Spinal cord (tissue), 10 donors: Measurements from ENCODE around the gene RBM15B. TPM values are rescaled to one million over a fixed set of nuclear protein-coding genes. Genes with fewer than 3 reads are reported as not detected.
"Not testable (repeated sequence)": the region's sequence is repeated elsewhere in the genome, so short reads cannot be mapped to it uniquely, and the experiment has no call there.

Experiments
- DNase-seq, 6 donors: peaks; one replicate each; pipeline versions ENCODE4 v3.0.0 to v3.0.0-alpha.2; 2013 to 2015; ENCODE audit warnings: low spot score in 6 of 6, low read depth in 4 of 6
- H3K27ac ChIP-seq: one replicate; pipeline ENCODE4 v1.5.1; 2013; ENCODE audit warnings: low read depth, low read length, control low read depth
- H3K27me3 ChIP-seq: one replicate; pipeline ENCODE4 v1.6.1; 2013; ENCODE audit warnings: low read length; ENCODE audit not compliant: control insufficient read depth, insufficient read depth
- H3K36me3 ChIP-seq: one replicate; pipeline ENCODE4 v1.6.1; 2013; ENCODE audit warnings: low read length; ENCODE audit not compliant: control insufficient read depth, insufficient read depth
- H3K4me1 ChIP-seq: one replicate; pipeline ENCODE4 v1.6.1; 2013; ENCODE audit warnings: low read length; ENCODE audit not compliant: control insufficient read depth, insufficient read depth
- H3K4me3 ChIP-seq: one replicate; pipeline ENCODE4 v1.5.1; 2013; ENCODE audit warnings: low read depth, low read length, control low read depth
- H3K9me3 ChIP-seq: one replicate; pipeline ENCODE4 v1.6.1; 2013; ENCODE audit warnings: low read length; ENCODE audit not compliant: control insufficient read depth, insufficient read depth
- WGBS: methylation state at CpG from one replicate; pipeline ENCODE4 v1.1.5; 2013; ENCODE audit warnings: missing lambda C conversion rate; ENCODE audit not compliant: insufficient coverage; 5-methylcytosine and 5-hydroxymethylcytosine counted together
- polyA plus RNA-seq, 2 donors: library from polyadenylated mRNA; unstranded; fragments of 120-200 nt; gene quantifications; one replicate each; pipeline ENCODE4 v1.2.1, GENCODE V29; 2013; ENCODE audit not compliant: insufficient read length in 2 of 2
- total RNA-seq, 2 donors: library from RNA; depleted of rRNA in 1 of 2; stranded (reverse); fragments of 120-200 nt in 1 of 2; fragments of >200 nt in 1 of 2; gene quantifications; one replicate each; pipeline versions ENCODE4 v1.2.3 to v1.2.4, GENCODE V29; 2013 to 2014
- donor health status: healthy.

Gene RBM15B
- total and polyA plus RNA-seq, 4 donors: 13.5 to 33.5 (median 25.4) TPM

DNA sequence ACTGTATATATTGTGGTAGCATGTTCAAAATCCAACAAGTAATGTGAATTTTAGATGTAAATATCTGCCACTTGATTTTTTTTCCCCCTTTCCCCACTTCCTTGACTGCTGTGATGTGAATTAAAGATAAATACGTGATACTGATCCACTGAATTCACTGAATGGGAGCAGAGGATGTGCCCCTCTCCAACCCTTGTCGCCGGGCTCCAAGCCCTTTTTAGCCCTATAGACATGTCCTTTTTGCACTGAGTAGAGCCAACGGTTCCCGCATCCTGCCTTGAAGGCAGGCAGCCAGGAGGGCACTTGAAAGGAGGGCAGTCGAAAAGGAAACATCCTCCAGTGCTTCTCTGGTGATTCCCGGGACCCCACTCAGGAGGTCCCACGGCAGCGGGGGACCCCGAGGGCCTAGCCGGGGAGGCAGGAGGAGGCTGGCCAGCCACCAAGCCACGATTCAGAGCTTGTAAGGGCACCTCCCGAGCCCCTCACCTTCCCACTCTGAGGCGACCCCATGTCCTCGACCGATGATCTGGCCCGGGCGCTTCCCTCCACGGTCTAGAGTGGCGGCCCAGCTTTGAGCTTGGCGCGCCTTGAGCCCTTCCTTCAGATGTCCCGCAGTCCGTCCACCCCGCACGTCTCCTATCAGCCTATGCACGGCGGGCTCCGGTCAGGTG, 6.9 kb upstream of the RBM15B start:
- Histone ChIP-seq H3K27ac (peak overlapping the region; percentile 95), H3K4me1 (peaks cover 26% of the 10 kb centered on the region), H3K9me3 (no peaks in the 10 kb centered on the region), H3K36me3 (peaks cover 45% of the 10 kb centered on the region), H3K27me3 (no peaks in the 10 kb centered on the region), H3K4me3 (peak overlapping the region; percentile 92)
- no peak for DNase-seq
- 0% methylated on average over 28 of the region's 29 CpGs for WGBS

DNA sequence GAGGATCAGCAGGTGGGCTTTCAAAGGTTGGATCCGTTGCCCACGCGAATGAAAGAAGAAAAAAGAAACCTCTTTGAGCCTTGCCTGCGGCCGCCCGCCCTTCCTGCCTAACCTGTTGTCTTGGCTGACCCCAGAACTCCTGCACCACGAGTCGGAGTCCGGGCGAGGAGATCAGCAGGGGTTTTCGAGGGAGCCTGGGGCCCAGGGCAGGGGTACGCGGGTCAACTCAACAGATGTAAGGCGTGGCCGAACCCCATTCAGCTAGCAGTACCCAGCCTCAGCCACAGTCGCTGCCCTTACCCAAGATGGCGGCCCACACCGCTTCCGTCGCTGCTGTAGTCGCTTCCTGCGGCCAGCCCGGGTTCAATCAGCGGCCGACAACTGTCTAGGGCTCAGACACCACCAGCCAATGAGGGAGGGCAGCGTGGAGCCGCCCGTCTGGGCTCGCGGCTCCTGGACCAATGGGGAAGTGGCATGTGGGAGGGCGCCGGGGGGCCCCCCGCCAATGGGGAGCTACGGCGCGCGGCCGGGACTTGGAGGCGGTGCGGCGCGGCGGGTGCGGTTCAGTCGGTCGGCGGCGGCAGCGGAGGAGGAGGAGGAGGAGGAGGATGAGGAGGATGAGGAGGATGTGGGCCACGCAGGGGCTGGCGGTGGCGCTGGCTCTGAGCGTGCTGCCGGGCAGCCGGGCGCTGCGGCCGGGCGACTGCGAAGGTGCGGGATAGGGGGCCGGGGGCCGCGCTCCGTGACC, 6.2 kb upstream of the RBM15B start, which contains the start of gene MANF:
TSS of gene MANF (plus strand) at position 566 of the 748 bp plus-strand sequence. CDS start at position 618, 52 bp downstream.
- peaks cover 26% of the 10 kb centered on the region for H3K4me1 ChIP-seq
- peak within 1 kb of the TSS; percentile 95 for H3K27ac ChIP-seq
- no peaks in the 10 kb centered on the region for H3K27me3 ChIP-seq
- peak; percentile 85 to 99 (median 96) for DNase-seq
- WGBS: 0% methylated on average over 61 of the region's 65 CpGs
- peaks cover 42% of the 10 kb centered on the region for H3K36me3 ChIP-seq
- H3K4me3 ChIP-seq: peak within 1 kb of the TSS; percentile 92
- H3K9me3 ChIP-seq: no peaks in the 10 kb centered on the region

DNA sequence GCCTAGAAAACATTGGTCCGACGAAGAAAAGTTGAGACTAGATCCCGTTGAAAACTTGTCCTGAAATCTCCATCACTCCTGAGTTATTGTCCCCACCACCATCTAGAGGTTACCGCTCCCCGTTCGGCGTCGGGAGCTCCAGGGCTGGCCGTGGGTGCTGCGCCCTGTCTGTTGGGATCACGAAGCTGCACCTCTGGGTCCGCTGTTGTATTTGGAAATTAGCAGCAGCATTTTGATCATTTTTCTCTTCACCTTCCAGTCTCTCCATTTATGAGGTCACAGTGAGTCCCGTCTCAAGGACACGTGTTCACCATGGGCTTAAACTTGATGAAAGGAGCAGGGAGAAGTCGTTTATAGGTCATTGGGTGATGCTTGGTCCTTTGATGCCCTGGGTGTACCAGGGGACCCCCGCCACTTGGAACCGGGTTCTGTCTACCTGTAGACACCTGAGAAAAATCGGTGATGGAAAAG, 5.4 kb upstream of the RBM15B start:
- Histone ChIP-seq H3K27me3 (no peaks in the 10 kb centered on the region), H3K36me3 (peaks cover 40% of the 10 kb centered on the region), H3K27ac (peak overlapping the region; percentile 44), H3K9me3 (no peaks in the 10 kb centered on the region), H3K4me3 (peak overlapping the region; percentile 72), H3K4me1 (peaks cover 34% of the 10 kb centered on the region)
- 2% methylated on average over 13 of the region's 18 CpGs for WGBS
- peak in 1 of 6 donors; percentile 33 for DNase-seq

DNA sequence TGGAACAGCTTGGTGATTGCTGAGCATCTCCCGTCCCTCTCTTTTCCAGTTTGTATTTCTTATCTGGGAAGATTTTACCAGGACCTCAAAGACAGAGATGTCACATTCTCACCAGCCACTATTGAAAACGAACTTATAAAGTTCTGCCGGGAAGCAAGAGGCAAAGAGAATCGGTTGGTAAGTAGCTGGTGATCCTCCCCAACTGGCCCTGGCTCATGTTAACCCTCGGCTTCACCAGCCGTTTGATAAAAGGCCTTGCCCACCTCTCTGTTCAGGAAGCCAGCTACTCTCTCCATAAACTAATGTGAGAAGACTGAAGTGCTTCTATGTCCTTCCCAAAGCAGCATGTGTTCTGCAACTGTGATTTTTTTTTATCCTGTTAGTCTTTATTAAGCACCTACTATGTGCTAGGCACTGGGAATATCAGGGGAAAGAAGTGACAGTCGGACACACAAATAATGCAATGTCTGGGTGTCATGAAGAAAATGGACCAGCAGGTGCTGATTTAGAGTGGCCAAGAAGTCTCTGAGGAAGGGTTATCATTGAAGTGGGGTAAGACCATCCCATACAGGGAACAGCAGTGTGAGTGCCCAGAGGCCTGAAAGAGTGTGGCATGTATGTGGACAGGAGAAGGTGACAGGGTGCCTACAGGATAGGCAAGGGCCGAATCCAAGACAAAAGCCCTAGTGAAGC, 4.8 kb upstream of the RBM15B start:
- 42% methylated on average over 4 of the region's 8 CpGs for WGBS
- Histone ChIP-seq H3K36me3 (peaks cover 35% of the 10 kb centered on the region), H3K27ac (peak overlapping the region; percentile 44), H3K4me3 (peak overlapping the region; percentile 72), H3K27me3 (no peaks in the 10 kb centered on the region), H3K4me1 (peaks cover 36% of the 10 kb centered on the region), H3K9me3 (no peaks in the 10 kb centered on the region)
- no peak for DNase-seq

DNA sequence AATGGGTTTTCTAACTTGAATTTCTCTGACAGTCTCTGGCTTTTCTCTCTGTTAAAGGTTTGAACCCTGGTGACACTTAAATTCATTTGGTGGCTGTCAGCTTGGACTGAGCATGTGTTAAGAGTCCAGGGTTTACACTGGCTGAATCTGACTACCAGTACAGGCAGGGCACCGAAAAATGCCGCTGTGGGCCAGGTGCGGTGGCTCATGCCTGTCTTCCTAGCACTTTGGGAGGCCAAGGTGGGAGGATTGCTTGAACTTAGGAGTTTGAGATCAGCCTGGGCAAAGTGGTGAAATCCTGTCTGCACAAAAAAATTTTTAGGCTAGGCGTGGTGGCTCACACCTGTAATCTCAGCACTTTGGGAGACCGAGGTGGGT, 4.2 kb upstream of the RBM15B start:
- no peaks in the 10 kb centered on the region for H3K9me3 ChIP-seq
- 98% methylated on average over 5 of the region's 5 CpGs for WGBS
- peaks cover 32% of the 10 kb centered on the region for H3K36me3 ChIP-seq
- no peak overlapping the region for H3K4me3 ChIP-seq
- H3K27ac ChIP-seq: no peak overlapping the region
- peaks cover 39% of the 10 kb centered on the region for H3K4me1 ChIP-seq
- no peaks in the 10 kb centered on the region for H3K27me3 ChIP-seq
- no peak for DNase-seq

DNA sequence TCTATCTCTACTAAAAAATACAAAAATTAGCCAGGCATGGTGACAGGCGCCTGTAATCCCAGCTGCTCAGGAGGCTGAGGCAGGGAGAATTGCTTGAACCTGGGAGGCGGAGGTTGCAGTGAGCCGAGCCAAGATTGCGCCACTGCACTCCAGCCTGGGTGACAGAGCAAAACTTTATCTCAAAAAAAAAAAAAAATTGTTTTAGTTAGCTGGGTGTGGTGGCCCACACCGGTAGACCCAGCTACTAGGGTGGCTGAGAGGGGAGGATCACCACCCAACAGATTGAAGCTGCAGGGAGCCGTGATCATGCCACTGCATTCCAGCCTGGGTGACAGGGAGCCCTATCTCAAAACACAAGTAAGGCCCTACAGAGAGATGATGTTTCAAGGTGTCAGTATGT, 3.8 kb upstream of the RBM15B start:
- not testable (repeated sequence) for H3K27ac ChIP-seq, H3K27me3 ChIP-seq, DNase-seq, H3K9me3 ChIP-seq, H3K4me3 ChIP-seq
- 84% methylated on average over 3 of the region's 6 CpGs for WGBS
- peaks cover 32% of the 10 kb centered on the region for H3K36me3 ChIP-seq
- H3K4me1 ChIP-seq: peaks cover 43% of the 10 kb centered on the region

DNA sequence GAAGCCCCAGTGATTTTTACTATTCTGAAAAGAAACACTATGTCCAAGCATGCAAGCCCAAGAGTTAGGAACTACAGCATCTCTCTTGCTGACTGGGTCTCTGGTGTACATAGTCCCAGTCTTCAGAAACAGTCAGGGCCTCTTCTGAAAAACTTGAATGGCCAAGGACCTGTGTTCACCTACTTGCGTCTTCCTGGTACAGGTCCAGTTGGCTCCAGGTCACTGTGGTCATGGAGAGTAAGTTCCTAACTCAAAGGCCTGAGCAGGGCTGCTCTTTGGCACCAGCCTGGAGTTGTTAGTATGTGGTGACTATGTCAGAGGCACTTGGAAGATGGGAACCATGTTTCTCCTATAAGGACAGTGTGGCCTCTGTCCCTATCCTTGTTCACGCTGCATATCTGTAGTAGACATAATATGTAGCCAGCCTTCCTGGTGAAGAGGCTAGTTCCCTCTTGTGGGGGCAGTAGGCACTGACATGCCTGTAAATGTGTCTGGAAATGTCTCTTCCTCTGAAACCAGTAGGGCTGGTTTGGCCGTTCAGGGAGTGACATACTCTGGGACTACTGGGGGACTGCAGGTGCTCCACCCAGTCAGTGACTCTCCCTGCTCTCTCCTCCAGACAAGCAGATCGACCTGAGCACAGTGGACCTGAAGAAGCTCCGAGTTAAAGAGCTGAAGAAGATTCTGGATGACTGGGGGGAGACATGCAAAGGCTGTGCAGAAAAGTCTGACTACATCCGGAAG, 2.6 kb upstream of the RBM15B start:
- Histone ChIP-seq H3K36me3 (peaks cover 42% of the 10 kb centered on the region), H3K4me3 (no peak overlapping the region), H3K27ac (no peak overlapping the region), H3K27me3 (no peaks in the 10 kb centered on the region), H3K9me3 (no peaks in the 10 kb centered on the region), H3K4me1 (peaks cover 54% of the 10 kb centered on the region)
- WGBS: 79% methylated on average over 4 of the region's 6 CpGs
- DNase-seq: peak in 1 of 6 donors; percentile 29

DNA sequence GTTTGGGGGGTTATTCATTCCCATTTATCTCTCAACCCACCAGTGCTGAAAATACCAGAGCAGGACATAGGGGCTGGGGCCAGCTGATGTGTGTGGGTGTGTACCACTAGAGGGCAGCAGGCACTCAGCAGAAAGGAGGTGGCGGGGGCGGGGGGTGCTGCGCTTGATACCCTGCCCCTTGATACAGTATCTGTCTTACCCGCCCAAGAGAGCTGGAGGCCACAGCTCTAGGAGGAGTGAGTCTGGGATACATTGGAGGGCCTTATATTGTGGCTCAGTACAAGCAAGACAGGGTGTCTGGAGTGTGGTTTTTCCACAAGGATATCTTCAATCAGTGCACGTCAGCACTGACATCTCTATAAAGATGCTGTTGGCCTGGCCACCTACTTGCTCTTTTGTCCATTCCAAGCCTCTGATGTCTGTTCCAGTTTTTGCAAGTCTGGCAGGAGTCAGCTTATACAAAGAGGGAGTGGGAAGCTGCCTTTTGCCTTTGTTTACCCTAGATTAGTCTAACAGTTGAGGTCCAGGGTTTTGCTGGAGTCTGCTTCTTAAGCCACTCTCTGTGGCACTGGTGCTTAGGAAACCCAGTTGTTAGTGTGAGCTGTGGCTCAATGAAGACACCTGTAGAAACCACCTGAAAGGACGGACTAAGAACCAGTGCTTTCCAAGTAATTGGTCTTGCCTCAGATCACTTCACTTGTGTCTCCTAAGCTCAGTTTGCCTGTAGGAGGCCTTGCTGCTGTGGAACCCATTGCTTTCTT, 1.5 kb upstream of the RBM15B start:
- H3K27me3 ChIP-seq: no peaks in the 10 kb centered on the region
- DNase-seq: peak in 2 of 6 donors; percentile 58 to 72
- 68% methylated on average over 4 of the region's 6 CpGs for WGBS
- H3K36me3 ChIP-seq: peaks cover 53% of the 10 kb centered on the region
- H3K27ac ChIP-seq: no peak overlapping the region
- peaks cover 57% of the 10 kb centered on the region for H3K4me1 ChIP-seq
- H3K4me3 ChIP-seq: no peak overlapping the region
- H3K9me3 ChIP-seq: no peaks in the 10 kb centered on the region
